Measurements from ENCODE around the gene CYFIP2. TPM values are rescaled to one million over a fixed set of nuclear protein-coding genes. Genes with fewer than 3 reads are reported as not detected.

Gene CYFIP2
- total RNA-seq, 1 experiment from 2014 or later: 74.7 TPM

DNA sequence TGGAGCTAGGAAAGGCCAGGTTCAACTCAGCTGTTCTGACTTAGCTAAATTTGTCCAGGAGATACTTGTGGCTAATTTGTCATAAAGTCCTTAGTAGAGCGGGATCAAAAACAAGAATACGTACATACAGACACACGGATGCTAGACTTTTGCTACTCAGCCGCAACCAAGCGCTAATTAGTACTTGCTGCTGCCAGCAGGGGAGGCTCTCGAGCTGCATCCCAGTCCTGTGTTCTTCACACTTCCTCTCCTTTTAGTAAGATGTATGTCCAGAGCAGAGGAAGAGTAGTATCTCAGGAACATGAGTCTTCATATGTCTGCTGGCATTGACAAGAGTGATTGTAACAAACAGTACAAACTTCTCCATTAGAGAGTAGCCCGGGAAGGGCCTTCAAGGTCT lies 58.3 kb downstream of the CYFIP2 start:
- Histone ChIP-seq H4K8ac (replicated peaks; ENCODE audit: insufficient read length, low read depth, low read length) (no peak overlapping the region), H3K23ac (ENCODE audit: insufficient read length, low read depth, low read length) (no peak overlapping the region), H3T11ph (ENCODE audit: low read length) (no peak overlapping the region), H2AK5ac (ENCODE audit: insufficient read length, low read length) (no peak overlapping the region), H2BK15ac (ENCODE audit: low read depth, low read length) (no peak overlapping the region), H3K27ac (ENCODE audit: insufficient read length, low read depth, low read length) (no peak overlapping the region), H3K18ac (ENCODE audit: insufficient read length, low read depth, low read length) (no peak overlapping the region), H3K4me1 (ENCODE audit: insufficient read depth, low read length) (no peaks in the 10 kb centered on the region), H3K23me2 (ENCODE audit: insufficient read length, low read depth, low read length, poor library complexity, severe bottlenecking) (no peaks in the 10 kb centered on the region), H3K14ac (ENCODE audit: insufficient read depth, low read length) (no peak overlapping the region), H3K9ac (ENCODE audit: extremely low read depth, insufficient read length, low read length) (no peak overlapping the region), H3K27me3 (ENCODE audit: insufficient read depth, low read length) (no peaks in the 10 kb centered on the region), H3K4me2 (ENCODE audit: insufficient read depth, insufficient read length, low read length) (no peak overlapping the region), H3K56ac (ENCODE audit: insufficient read length, low read depth, low read length) (no peak overlapping the region), H2BK120ac (ENCODE audit: low read depth, low read length, poor library complexity, severe bottlenecking) (no peak overlapping the region), H4K91ac (ENCODE audit: insufficient read length, low read depth, low read length) (no peak overlapping the region), H2AFZ (ENCODE audit: low read length) (no peak overlapping the region), H3K4ac (ENCODE audit: low read depth, low read length) (no peak overlapping the region), H2BK20ac (ENCODE audit: low read depth, low read length, poor library complexity, severe bottlenecking) (no peak overlapping the region), H3K79me1 (ENCODE audit: insufficient read depth, low read depth, low read length, poor library complexity, severe bottlenecking) (no peaks in the 10 kb centered on the region), H4K20me1 (ENCODE audit: control insufficient read depth, insufficient read depth, insufficient read length) (no peaks in the 10 kb centered on the region), H3K9me3 (ENCODE audit: control insufficient read depth, low read depth, low read length) (no peaks in the 10 kb centered on the region), H2BK12ac (ENCODE audit: insufficient read length, low read depth, low read length) (no peak overlapping the region), H3K79me2 (ENCODE audit: insufficient read depth, low read length) (no peaks in the 10 kb centered on the region), H4K5ac (ENCODE audit: insufficient read length, low read depth, low read length) (no peak overlapping the region), H2BK5ac (ENCODE audit: insufficient read length, low read length) (no peak overlapping the region)
- Mint-ChIP-seq H3K27ac (no peak overlapping the region), H3K4me3 (no peak overlapping the region), H3K27me3 (ENCODE audit: low read depth) (no peaks in the 10 kb centered on the region), H3K36me3 (ENCODE audit: insufficient read depth in 1 of 3, low read depth in 3 of 3) (peaks cover 0 to 55% (median 36%) of the 10 kb centered on the region in 3 experiments; a peak in 5 of 7 replicates), H3K4me1 (0 out of 4 replicates have a peak, but pooled peaks cover 0 to 2% of the 10 kb centered on the region in 2 experiments), H3K9me3 (no peaks in the 10 kb centered on the region)
- peak; percentile 49 for DNase-seq
- TF ChIP-seq, protein P1, sequence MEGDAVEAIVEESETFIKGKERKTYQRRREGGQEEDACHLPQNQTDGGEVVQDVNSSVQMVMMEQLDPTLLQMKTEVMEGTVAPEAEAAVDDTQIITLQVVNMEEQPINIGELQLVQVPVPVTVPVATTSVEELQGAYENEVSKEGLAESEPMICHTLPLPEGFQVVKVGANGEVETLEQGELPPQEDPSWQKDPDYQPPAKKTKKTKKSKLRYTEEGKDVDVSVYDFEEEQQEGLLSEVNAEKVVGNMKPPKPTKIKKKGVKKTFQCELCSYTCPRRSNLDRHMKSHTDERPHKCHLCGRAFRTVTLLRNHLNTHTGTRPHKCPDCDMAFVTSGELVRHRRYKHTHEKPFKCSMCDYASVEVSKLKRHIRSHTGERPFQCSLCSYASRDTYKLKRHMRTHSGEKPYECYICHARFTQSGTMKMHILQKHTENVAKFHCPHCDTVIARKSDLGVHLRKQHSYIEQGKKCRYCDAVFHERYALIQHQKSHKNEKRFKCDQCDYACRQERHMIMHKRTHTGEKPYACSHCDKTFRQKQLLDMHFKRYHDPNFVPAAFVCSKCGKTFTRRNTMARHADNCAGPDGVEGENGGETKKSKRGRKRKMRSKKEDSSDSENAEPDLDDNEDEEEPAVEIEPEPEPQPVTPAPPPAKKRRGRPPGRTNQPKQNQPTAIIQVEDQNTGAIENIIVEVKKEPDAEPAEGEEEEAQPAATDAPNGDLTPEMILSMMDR (conservative IDR thresholded peaks at IDR 0.05): peak; percentile 80
- no CpG with 5 or more reads among the region's 7 CpGs for WGBS (ENCODE audit: extremely low coverage, insufficient read length, low lambda C conversion rate)
